Measurements from ENCODE around the gene PTPRG.

PTPRG gene

GRCh38 chr3:62237286-62237948, 676.0 kb downstream of the PTPRG start:
- Histone ChIP-seq H3K27ac (no peak overlapping the region), H3K4me3 (no peak overlapping the region)

DNA sequence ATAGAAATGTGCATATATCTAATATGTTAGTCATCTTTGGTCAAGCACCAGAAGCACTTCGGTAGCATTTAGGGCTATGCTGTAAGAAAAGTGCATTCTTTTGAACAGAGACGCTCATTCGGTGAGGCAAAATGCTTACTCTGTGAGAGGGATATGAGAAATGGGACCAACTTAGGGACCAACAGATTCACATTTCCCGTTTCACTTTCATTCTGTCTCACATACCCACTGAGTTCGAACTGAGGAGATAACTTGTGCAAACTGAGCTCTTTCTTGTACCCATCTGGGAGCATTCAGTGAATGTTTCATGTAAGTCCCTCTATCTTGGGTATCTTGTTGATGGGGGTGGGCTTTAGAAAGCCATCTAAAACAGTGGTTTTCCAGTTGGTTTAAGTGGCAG, 676.6 kb downstream of the PTPRG start:
- H3K4me3 ChIP-seq, result no peak overlapping the region
- H3K27ac ChIP-seq, result no peak overlapping the region

GRCh38 chr3:62238431-62238830, 677.1 kb downstream of the PTPRG start:
- no peak overlapping the region for H3K27ac ChIP-seq

DNA sequence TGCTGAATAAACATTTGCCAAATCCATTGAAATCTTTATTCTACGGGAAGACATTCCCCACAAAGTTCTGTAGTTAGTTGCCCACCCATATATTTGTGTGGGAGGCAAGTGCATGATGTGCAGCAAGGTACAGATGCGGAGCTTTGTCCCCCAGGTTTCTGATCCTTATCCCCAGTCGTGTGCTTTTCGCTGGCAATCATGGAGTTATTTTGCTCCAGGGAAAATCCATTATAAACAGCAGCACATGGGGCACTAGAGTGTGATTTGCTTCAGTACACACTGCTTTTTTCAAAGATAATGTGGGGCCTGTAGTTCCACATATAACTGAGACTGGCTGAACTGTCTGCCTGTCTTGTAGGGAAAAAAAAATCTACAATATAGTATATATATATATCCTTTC, 679.9 kb downstream of the PTPRG start:
- H3K27ac ChIP-seq, result no peak overlapping the region
- no peak overlapping the region for H3K4me3 ChIP-seq

More at GRCh38 chr3:62238431-62238830, 677.1 kb downstream of the PTPRG start:
- H3K4me3 ChIP-seq, result no peak overlapping the region

- no peak overlapping the region for H3K27ac ChIP-seq
- H3K4me3 ChIP-seq, result no peak overlapping the region
Measured at GRCh38 chr3:62242831-62243509, 681.6 kb downstream of the PTPRG start.

GRCh38 chr3:62246094-62246493, 684.7 kb downstream of the PTPRG start:
- H3K4me3 ChIP-seq, result no peak overlapping the region
- H3K27ac ChIP-seq, result no peak overlapping the region

DNA sequence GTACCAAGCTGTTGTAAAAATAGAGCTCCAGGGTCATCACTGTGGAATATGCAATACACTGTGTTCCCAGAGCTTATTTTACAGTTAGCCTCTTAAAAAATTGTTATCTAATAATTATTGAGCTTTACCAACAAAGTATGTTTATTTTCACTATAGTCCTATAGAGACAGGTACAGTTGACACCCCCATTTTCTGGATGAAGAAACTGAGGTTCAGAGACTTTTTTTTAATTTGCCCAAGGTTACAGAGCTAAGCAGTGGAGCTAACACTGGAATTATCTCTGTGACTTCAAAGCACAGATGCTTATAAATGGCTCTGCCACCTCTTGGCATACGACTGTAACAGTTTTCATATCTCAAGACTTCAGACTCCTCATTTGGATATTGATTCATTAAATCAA, 685.6 kb downstream of the PTPRG start:
- no peak overlapping the region for H3K4me3 ChIP-seq
- no peak overlapping the region for H3K27ac ChIP-seq

DNA sequence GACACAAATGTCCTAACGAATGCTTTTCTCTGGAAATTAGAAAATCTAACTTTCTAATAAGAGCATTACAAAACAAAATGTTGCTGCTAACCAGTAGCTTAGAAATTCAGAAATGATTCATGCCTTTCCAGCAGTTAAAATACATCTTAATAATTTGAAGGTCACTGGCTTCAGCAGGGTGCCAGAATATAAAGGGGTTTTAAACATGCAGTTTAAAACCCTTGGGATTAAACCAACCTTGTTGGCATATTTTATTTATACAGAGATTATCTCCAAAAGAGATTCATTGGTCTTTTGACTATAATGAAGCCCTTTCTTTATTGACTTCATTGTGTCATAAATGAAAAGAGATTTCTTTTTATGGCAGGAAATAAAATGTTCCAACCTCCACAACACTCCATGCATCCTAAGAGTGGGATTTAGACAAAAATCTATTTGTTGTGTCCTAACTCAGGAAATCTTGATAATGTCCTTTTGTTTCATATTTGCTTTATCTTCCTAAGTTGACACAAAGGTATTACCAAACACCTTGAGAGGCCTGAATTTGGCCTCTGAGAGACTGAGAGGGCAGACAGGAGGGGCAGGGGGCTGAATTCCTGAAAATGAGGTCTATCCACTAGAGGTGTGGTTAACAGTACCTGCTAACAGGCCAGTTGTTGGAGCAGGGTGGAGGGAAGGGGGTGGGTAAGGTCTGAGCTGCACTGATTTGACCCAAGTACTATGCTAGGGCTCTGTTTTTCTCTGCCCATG, 687.5 kb downstream of the PTPRG start:
- Histone ChIP-seq H3K4me3 (no peak overlapping the region), H3K27ac (no peak overlapping the region)

DNA sequence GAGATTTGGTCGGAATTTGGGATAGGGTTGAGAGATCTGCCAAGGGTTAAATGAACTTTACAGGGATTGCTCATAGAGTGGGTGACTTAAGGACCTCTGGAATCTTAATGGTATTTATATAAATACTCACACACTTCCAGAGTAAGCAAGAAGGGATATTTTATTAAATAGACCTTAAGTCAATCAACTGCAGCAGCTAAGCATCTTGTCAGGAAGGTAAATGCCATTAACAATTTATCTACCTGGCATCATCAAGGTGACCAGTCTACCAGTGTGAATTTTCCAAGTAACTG, 688.1 kb downstream of the PTPRG start:
- H3K27ac ChIP-seq, result no peak overlapping the region
- H3K4me3 ChIP-seq, result no peak overlapping the region

DNA sequence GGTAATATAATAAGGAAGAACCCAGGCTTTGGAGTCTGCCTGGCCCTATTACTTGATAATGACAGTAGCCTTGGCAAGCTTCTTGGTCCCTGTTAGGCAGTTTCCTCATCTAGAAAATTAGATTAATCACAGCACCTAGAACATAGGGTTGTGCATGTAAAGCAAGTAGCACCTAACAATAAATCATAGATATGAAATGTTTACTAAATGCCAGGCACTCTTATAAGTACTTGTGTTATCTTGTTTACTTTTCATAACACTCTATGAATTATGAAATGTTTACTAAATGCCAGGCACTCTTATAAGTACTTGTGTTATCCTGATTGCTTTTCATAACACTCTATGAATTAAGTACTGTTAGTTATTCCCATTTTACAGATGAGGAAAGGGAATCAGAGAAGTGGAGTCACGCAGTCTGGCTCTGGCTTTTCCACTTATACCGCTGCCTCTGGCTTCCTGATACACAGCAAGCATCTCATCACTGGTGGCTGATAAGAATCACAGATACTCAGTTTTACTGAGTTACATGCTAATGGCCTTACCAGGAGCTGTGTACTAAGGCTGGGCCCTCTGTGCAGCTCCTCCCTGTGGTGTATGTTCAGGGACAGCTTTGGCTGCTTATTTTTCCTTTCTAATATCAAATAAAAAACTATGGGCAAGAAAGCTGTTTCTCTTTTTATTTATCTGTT, 688.6 kb downstream of the PTPRG start:
- Histone ChIP-seq H3K27ac (no peak overlapping the region), H3K4me3 (no peak overlapping the region)

- H3K27ac ChIP-seq, result no peak overlapping the region
- H3K4me3 ChIP-seq, result no peak overlapping the region
Measured at GRCh38 chr3:62252438-62253157, 691.2 kb downstream of the PTPRG start.

DNA sequence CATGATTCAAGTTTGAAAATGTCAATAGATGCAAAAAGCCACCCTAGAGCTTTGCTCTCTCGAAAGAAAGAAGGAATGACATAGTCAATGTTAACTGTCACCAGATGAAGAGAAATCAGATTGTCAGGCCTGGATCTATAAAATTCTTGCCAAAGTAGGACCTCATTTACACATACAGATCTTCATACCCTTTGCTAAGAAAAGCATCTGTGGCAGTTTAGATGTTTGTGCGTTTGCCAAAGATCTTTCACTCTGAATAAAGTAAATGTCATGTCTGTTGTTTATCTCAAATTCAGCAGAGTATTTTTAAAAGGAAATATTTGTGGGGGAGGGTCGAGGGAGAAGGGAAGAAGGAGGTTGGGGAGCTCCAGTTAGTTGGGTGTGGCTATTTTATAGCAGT, 692.6 kb downstream of the PTPRG start:
- no peak overlapping the region for H3K4me3 ChIP-seq
- H3K27ac ChIP-seq, result no peak overlapping the region

DNA sequence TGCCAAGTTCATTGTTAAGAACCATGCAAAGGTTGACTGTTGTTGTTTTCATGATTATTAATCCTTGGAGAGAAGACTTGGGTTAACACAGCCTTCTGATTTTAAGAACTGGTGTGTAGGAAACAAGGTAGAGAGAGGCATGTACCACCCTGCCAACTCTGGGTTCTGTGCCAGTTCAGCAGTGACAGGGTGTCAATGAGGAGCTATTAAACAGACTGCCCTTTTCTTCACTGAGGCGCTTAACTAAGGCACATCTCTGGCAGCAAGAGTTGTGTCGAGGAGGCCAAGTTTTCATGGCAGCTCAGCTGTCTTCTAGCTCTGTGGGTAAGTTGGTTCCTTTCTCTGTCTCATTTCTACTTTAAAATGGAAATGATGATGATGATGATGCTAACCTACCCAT, 694.4 kb downstream of the PTPRG start:
- no peak overlapping the region for H3K27ac ChIP-seq
- no peak overlapping the region for H3K4me3 ChIP-seq

- no peak overlapping the region for H3K4me3 ChIP-seq
- H3K27ac ChIP-seq, result no peak overlapping the region
Measured at GRCh38 chr3:62259924-62260323, 698.6 kb downstream of the PTPRG start.

- Histone ChIP-seq H3K27ac (no peak overlapping the region), H3K4me3 (no peak overlapping the region)
Measured at GRCh38 chr3:62260655-62261054, 699.3 kb downstream of the PTPRG start.

GRCh38 chr3:62261121-62261520, 699.8 kb downstream of the PTPRG start:
- H3K27ac ChIP-seq, result no peak overlapping the region
- no peak overlapping the region for H3K4me3 ChIP-seq

DNA sequence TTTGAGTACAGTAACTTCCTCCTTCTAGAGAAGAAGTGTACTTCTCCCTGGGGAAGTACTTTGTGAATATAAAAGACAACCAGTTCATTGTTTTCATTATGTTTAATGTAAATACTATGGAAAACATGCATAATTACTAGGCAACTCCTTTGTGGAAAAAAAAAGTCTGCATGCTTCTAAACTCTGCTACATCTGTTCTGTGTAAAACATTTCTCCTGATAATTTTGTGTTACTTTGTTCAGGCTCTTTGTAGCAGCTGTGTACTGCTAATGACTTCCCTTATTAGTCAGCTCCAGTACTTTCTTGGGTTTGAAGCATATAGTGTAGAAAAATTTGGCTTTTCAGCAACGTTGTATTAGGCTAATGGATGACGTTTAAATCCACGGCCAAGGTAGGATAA, 700.4 kb downstream of the PTPRG start:
- Histone ChIP-seq H3K4me3 (no peak overlapping the region), H3K27ac (no peak overlapping the region)

GRCh38 chr3:62265528-62265927, 704.2 kb downstream of the PTPRG start:
- no peak overlapping the region for H3K27ac ChIP-seq
- H3K4me3 ChIP-seq, result no peak overlapping the region

GRCh38 chr3:62266668-62267283, 705.4 kb downstream of the PTPRG start:
- Histone ChIP-seq H3K27ac (no peak overlapping the region), H3K4me3 (no peak overlapping the region)
